SK-N-SH treated with all-trans-retinoic acid at 6 μM for 48 hours (cell line): ENCODE measurements around the gene TREML1.

Source experiments
- ATAC-seq: fragments of 200-7000 bp; cut with Tn5 transposase; 3 replicates; pipeline ENCODE4 v1.9.1; 2020; ENCODE audit warnings: mild to moderate bottlenecking, moderate library complexity
- ARNTL ChIP-seq: fragments of 450-650 bp; formaldehyde crosslinking; IDR thresholded peaks from 2 replicates; pipeline ENCODE4 v1.5.0; 2020; ENCODE audit warnings: low read depth, mild to moderate bottlenecking, moderate library complexity, borderline replicate concordance
- CSDC2 ChIP-seq: fragments of 250-450 bp; sonication (Bioruptor Pico); IDR thresholded peaks from 2 replicates; pipeline ENCODE4 v1.5.0; 2020; ENCODE audit warnings: mild to moderate bottlenecking, moderate library complexity
- ESRRG ChIP-seq: fragments of 250-450 bp; sonication (Bioruptor Pico); IDR thresholded peaks from 2 replicates; pipeline ENCODE4 v1.6.1; 2021; ENCODE audit warnings: mild to moderate bottlenecking
- GLIS3 ChIP-seq: fragments of 250-450 bp; sonication (Bioruptor Pico); IDR thresholded peaks from 2 replicates; pipeline ENCODE4 v1.5.0; 2020; ENCODE audit warnings: mild to moderate bottlenecking, moderate library complexity
- ISL1 ChIP-seq: fragments of 250-450 bp; sonication (Bioruptor Pico); IDR thresholded peaks from 2 replicates; pipeline ENCODE4 v2.1.2; 2022; ENCODE audit warnings: mild to moderate bottlenecking, moderate library complexity
- OSR1 ChIP-seq: fragments of 250-450 bp; sonication (Bioruptor Pico); IDR thresholded peaks from 2 replicates; pipeline ENCODE4 v1.8.0; 2022; ENCODE audit warnings: moderate library complexity, mild to moderate bottlenecking, inconsistent platforms
- PPARA ChIP-seq: fragments of 250-450 bp; sonication (Bioruptor Pico); IDR thresholded peaks from 2 replicates; pipeline ENCODE4 v1.5.0; 2020; ENCODE audit warnings: mild to moderate bottlenecking, borderline replicate concordance
- RARB ChIP-seq: fragments of 250-450 bp; sonication (Bioruptor Pico); IDR thresholded peaks from 2 replicates; pipeline ENCODE4 v1.8.0; 2021; ENCODE audit warnings: mild to moderate bottlenecking, moderate library complexity
- SNAI2 ChIP-seq: fragments of 250-450 bp; sonication (Bioruptor Pico); IDR thresholded peaks from 2 replicates; pipeline ENCODE4 v1.5.0; 2020; ENCODE audit warnings: mild to moderate bottlenecking, moderate library complexity
- TCF4 ChIP-seq: fragments of 250-450 bp; sonication (Bioruptor Pico); IDR thresholded peaks from 2 replicates; pipeline ENCODE4 v1.8.0; 2021; ENCODE audit warnings: mild to moderate bottlenecking, moderate library complexity, borderline replicate concordance
- TOX ChIP-seq: fragments of 250-450 bp; sonication (Bioruptor Pico); IDR thresholded peaks from 2 replicates; pipeline ENCODE4 v1.8.0; 2021; ENCODE audit warnings: mild to moderate bottlenecking, moderate library complexity, borderline replicate concordance
- ZC3H10 ChIP-seq: fragments of 250-450 bp; sonication (Bioruptor Pico); IDR thresholded peaks from 2 replicates; pipeline ENCODE4 v1.5.1; 2021; ENCODE audit warnings: mild to moderate bottlenecking, moderate library complexity
- ZFP3 ChIP-seq: fragments of 250-450 bp; sonication (Bioruptor Pico); IDR thresholded peaks from 2 replicates; pipeline ENCODE4 v1.5.0; 2020; ENCODE audit warnings: mild to moderate bottlenecking, moderate library complexity
- ZFP30 ChIP-seq: fragments of 450-650 bp; formaldehyde crosslinking; IDR thresholded peaks from 2 replicates; pipeline ENCODE4 v1.5.0; 2022; ENCODE audit warnings: mild to moderate bottlenecking, moderate library complexity
- ZNF565 ChIP-seq: fragments of 450-650 bp; formaldehyde crosslinking; conservative IDR thresholded peaks from 2 replicates; pipeline ENCODE4 v1.5.0; 2020; ENCODE audit warnings: low read depth, mild to moderate bottlenecking, moderate library complexity
- ZNF70 ChIP-seq: fragments of 450-650 bp; formaldehyde crosslinking; IDR thresholded peaks from 2 replicates; pipeline ENCODE4 v1.5.0; 2020; ENCODE audit warnings: mild to moderate bottlenecking, moderate library complexity
- ZNF8 ChIP-seq: fragments of 450-650 bp; formaldehyde crosslinking; IDR thresholded peaks from 2 replicates; pipeline ENCODE4 v1.5.0; 2020; ENCODE audit warnings: mild to moderate bottlenecking, moderate library complexity
- TF ChIP-seq, protein P1 (sequence below): fragments of 250-450 bp; sonication (Bioruptor Pico); IDR thresholded peaks from 2 replicates; pipeline ENCODE4 v1.5.1; 2021; ENCODE audit warnings: mild to moderate bottlenecking, moderate library complexity
- TF ChIP-seq, protein P2 (sequence below): fragments of 250-450 bp; sonication (Bioruptor Pico); IDR thresholded peaks from 2 replicates; pipeline ENCODE4 v1.8.0; 2021; ENCODE audit warnings: low read depth, mild to moderate bottlenecking, moderate library complexity, borderline replicate concordance
- TF ChIP-seq, protein P3 (sequence below): fragments of 250-450 bp; sonication (Bioruptor Pico); IDR thresholded peaks from 2 replicates; pipeline ENCODE4 v1.8.0; 2020; ENCODE audit warnings: mild to moderate bottlenecking, moderate library complexity, borderline replicate concordance
- TF ChIP-seq, protein P4 (sequence below): fragments of 250-450 bp; sonication (Bioruptor Pico); IDR thresholded peaks from 2 replicates; pipeline ENCODE4 v1.5.0; 2020; ENCODE audit warnings: mild to moderate bottlenecking, moderate library complexity
- TF ChIP-seq, protein P5 (sequence below): fragments of 250-450 bp; sonication (Bioruptor Pico); IDR thresholded peaks from 2 replicates; pipeline ENCODE4 v1.5.1; 2020; ENCODE audit warnings: low read depth, mild to moderate bottlenecking, moderate library complexity

TREML1 gene

DNA sequence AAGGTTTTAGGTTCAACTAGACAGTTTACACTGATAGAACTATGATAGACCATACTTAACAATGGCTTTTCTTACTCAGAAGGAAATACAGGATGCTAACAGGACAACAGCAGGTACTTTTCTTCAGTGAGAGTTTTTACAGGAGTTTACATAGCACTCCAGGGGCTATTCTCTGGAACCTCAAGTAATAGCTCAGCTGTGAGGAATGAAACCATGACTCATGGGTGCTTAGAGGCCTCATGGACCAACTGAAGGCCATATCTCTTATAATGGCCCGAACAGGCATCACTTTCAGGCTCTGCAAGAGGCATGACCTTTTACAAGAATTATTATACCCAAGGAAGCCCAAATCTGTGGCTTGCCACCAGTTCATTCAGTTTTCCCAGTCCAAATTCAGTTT is 31.8 kb downstream of the TREML1 start:
- TF ChIP-seq RARB (no peak), ARNTL (CRISPR knock-in tag) (no peak), ZNF8 (no peak), CSDC2 (CRISPR knock-in tag) (no peak), ISL1 (CRISPR knock-in tag) (no peak), ESRRG (CRISPR knock-in tag) (no peak), ZC3H10 (CRISPR knock-in tag) (no peak), GLIS3 (no peak), SNAI2 (CRISPR knock-in tag) (no peak)
- TF ChIP-seq, protein P1, sequence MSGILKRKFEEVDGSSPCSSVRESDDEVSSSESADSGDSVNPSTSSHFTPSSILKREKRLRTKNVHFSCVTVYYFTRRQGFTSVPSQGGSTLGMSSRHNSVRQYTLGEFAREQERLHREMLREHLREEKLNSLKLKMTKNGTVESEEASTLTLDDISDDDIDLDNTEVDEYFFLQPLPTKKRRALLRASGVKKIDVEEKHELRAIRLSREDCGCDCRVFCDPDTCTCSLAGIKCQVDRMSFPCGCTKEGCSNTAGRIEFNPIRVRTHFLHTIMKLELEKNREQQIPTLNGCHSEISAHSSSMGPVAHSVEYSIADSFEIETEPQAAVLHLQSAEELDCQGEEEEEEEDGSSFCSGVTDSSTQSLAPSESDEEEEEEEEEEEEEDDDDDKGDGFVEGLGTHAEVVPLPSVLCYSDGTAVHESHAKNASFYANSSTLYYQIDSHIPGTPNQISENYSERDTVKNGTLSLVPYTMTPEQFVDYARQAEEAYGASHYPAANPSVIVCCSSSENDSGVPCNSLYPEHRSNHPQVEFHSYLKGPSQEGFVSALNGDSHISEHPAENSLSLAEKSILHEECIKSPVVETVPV (CRISPR knock-in tag) = no peak
- TF ChIP-seq, protein P2, sequence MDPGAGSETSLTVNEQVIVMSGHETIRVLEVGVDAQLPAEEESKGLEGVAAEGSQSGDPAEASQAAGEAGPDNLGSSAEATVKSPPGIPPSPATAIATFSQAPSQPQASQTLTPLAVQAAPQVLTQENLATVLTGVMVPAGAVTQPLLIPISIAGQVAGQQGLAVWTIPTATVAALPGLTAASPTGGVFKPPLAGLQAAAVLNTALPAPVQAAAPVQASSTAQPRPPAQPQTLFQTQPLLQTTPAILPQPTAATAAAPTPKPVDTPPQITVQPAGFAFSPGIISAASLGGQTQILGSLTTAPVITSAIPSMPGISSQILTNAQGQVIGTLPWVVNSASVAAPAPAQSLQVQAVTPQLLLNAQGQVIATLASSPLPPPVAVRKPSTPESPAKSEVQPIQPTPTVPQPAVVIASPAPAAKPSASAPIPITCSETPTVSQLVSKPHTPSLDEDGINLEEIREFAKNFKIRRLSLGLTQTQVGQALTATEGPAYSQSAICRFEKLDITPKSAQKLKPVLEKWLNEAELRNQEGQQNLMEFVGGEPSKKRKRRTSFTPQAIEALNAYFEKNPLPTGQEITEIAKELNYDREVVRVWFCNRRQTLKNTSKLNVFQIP (CRISPR knock-in tag) = no peak
- TF ChIP-seq, protein P3, sequence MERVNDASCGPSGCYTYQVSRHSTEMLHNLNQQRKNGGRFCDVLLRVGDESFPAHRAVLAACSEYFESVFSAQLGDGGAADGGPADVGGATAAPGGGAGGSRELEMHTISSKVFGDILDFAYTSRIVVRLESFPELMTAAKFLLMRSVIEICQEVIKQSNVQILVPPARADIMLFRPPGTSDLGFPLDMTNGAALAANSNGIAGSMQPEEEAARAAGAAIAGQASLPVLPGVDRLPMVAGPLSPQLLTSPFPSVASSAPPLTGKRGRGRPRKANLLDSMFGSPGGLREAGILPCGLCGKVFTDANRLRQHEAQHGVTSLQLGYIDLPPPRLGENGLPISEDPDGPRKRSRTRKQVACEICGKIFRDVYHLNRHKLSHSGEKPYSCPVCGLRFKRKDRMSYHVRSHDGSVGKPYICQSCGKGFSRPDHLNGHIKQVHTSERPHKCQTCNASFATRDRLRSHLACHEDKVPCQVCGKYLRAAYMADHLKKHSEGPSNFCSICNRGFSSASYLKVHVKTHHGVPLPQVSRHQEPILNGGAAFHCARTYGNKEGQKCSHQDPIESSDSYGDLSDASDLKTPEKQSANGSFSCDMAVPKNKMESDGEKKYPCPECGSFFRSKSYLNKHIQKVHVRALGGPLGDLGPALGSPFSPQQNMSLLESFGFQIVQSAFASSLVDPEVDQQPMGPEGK = no peak
- TF ChIP-seq, protein P4, sequence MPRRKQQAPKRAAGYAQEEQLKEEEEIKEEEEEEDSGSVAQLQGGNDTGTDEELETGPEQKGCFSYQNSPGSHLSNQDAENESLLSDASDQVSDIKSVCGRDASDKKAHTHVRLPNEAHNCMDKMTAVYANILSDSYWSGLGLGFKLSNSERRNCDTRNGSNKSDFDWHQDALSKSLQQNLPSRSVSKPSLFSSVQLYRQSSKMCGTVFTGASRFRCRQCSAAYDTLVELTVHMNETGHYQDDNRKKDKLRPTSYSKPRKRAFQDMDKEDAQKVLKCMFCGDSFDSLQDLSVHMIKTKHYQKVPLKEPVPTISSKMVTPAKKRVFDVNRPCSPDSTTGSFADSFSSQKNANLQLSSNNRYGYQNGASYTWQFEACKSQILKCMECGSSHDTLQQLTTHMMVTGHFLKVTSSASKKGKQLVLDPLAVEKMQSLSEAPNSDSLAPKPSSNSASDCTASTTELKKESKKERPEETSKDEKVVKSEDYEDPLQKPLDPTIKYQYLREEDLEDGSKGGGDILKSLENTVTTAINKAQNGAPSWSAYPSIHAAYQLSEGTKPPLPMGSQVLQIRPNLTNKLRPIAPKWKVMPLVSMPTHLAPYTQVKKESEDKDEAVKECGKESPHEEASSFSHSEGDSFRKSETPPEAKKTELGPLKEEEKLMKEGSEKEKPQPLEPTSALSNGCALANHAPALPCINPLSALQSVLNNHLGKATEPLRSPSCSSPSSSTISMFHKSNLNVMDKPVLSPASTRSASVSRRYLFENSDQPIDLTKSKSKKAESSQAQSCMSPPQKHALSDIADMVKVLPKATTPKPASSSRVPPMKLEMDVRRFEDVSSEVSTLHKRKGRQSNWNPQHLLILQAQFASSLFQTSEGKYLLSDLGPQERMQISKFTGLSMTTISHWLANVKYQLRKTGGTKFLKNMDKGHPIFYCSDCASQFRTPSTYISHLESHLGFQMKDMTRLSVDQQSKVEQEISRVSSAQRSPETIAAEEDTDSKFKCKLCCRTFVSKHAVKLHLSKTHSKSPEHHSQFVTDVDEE (CRISPR knock-in tag) = no peak
- ATAC-seq = no peak

DNA sequence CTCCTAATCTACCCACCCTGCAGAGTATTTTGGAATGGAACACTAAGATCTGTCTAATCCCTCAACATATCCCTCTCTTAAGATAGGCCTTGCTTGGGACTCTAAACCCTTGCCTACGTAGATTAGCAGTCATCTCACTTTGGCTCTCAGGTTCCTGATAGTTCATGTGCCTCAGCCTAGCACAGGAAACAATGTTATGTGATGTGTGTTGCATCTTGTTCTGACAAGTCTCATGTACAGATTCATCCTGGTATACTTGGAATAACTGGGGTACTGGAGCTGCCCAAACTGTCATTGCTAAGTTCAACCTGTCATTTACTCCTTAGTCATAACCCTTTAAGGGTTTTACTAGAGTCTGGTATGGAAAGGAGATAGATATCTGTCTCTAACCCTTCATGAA is 34.1 kb downstream of the TREML1 start:
- ATAC-seq = no peak
- TF ChIP-seq ZNF565 (CRISPR knock-in tag) (no peak), ZFP30 (CRISPR knock-in tag) (no peak), ESRRG (CRISPR knock-in tag) (no peak), PPARA (CRISPR knock-in tag) (no peak), ZC3H10 (CRISPR knock-in tag) (no peak), TCF4 (CRISPR knock-in tag) (no peak), ARNTL (CRISPR knock-in tag) (no peak), OSR1 (no peak), ZNF8 (no peak), ZFP3 (CRISPR knock-in tag) (no peak), ISL1 (CRISPR knock-in tag) (no peak), TOX (CRISPR knock-in tag) (no peak), SNAI2 (CRISPR knock-in tag) (no peak), RARB (no peak), ZNF70 (CRISPR knock-in tag) (no peak)
- TF ChIP-seq, protein P1 (CRISPR knock-in tag) = no peak
- TF ChIP-seq, protein P5, sequence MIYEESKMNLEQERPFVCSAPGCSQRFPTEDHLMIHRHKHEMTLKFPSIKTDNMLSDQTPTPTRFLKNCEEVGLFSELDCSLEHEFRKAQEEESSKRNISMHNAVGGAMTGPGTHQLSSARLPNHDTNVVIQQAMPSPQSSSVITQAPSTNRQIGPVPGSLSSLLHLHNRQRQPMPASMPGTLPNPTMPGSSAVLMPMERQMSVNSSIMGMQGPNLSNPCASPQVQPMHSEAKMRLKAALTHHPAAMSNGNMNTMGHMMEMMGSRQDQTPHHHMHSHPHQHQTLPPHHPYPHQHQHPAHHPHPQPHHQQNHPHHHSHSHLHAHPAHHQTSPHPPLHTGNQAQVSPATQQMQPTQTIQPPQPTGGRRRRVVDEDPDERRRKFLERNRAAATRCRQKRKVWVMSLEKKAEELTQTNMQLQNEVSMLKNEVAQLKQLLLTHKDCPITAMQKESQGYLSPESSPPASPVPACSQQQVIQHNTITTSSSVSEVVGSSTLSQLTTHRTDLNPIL (CRISPR knock-in tag) = no peak
- TF ChIP-seq, protein P3 = no peak
- TF ChIP-seq, protein P4 (CRISPR knock-in tag) = no peak
- TF ChIP-seq, all 23 proteins: peak for 0
